Measurements from ENCODE around the gene TLR4.

The TLR4 gene

DNA sequence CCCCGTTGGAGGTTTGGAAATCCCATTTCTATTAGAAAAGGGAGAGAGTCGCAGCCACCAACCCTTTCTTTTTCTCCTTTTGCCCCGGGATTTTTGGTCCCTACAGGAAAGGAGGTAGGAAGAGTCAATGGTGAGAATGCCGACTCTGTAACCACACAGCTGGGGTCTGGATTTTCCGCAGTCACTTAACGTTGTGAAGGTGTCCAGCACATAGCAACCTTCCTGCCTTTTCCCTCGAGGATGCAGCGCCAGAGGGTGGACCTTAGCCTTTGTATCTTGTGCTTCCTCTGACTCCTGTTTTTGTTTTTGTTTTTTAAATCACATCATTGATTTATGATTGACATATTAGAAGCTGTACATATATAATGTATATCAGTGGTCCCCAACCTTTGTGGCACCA, 41.4 kb downstream of the TLR4 start:
- DNase-seq (ENCODE audit: low read depth) = no peak

GRCh38 chr9:117746263-117746662, 42.1 kb downstream of the TLR4 start:
- no peak for DNase-seq (ENCODE audit: low read depth)

- DNase-seq (ENCODE audit: low read depth) = no peak
These were observed 43.3 kb downstream of the TLR4 start for GRCh38 chr9:117747386-117747970.

DNA sequence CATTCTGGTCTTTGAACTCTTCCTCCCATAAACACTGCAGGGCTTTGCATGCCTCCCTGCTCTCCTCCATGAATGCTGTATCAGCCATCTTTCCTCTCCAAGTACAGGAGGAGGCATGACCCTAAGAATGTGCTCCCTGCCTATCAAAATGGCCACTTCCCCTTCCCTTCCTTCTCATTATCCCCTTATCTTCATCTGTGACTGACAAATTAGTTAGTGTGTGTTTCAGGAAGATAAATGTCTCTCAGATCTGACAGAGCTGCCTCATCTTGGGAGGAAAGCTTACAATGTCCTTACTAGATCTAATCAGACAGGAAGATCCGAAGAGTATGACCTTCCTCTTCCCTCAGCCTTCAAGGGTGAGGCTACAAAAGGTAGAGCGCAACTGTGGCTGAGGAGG, 46.2 kb downstream of the TLR4 start:
- DNase-seq (ENCODE audit: low read depth) = no peak

- DNase-seq (ENCODE audit: low read depth) = no peak
These were observed 48.7 kb downstream of the TLR4 start for GRCh38 chr9:117752894-117753293.

DNA sequence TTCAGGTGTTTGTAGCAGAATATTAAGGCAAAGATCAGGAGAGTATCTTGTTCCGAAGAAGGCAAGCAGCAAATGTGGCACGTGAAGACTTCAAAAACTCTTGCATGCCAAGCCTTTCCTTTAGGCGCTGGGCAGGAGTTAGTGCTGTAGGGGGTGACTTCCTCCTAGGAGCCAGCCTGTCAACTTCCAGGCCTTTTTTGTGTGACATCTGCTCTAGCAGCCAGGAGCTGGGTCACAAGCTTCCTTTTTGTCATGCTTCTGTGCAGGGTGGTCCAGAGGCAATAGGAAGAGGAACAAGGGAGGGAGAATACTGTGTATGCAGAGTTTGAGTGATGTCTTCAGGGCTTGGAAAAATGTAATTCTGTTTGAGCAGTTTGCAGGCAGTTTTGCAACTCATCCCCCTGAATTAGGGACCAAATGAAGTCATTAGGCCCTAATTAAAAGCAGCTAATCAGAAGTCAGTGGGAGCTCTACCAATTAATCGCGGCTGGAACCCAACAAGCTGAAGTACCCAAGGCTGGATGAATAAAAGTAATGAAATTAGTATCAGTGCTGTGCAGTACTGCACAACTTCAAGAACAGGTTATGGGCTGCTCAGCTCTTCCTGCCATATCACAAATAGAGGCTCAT, 53.5 kb downstream of the TLR4 start:
- no peak for DNase-seq (ENCODE audit: low read depth)

GRCh38 chr9:117763314-117763713, 59.1 kb downstream of the TLR4 start:
- DNase-seq (ENCODE audit: low read depth) = no peak

GRCh38 chr9:117768750-117769395, 64.7 kb downstream of the TLR4 start:
- DNase-seq (ENCODE audit: low read depth) = no peak

DNA sequence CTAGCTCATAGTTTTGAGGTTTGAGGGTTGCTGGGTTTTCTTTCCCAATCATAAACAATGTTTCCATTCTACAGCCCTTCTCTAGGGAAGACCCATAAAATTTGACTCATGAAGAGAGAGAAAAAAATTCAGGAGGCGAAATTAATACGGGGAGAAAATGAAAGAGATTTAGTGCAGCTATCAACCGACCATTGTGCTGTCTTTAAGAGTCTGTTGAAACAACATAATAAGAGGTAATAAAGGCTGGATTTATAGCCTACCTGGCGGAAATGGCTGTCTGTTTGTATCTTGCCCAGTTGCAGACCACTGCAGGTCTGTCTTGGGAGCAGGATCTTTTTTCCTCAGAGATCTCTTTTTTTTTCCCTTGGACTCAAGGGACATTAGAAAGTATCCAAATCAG, 66.9 kb downstream of the TLR4 start:
- no peak for DNase-seq (ENCODE audit: low read depth)

GRCh38 chr9:117772960-117773359, 68.8 kb downstream of the TLR4 start:
- DNase-seq (ENCODE audit: low read depth) = no peak

All from stimulated activated CD8-positive, alpha-beta memory T cell treated with anti-CD3 and anti-CD28 coated beads, Interleukin-7, amount 100 ng/mL, for 24 hours (primary cell).